OCI-LY1 (cell line): ENCODE measurements around the gene ASPRV1.

ENCODE experiments used
- H2AFZ ChIP-seq: fragments of 200-600 bp; sonication (generic), shearing (Covaris generic); 2 replicates; pipeline ENCODE4 v1.6.0; 2014; ENCODE audit warnings: antibody characterized with exemption, mild to moderate bottlenecking, low read length
- H3F3A ChIP-seq: fragments of 200-600 bp; sonication (generic), shearing (Covaris generic); 2 replicates; pipeline ENCODE4 v1.6.0; 2014; ENCODE audit warnings: mild to moderate bottlenecking, antibody characterized with exemption, low read length, moderate library complexity; ENCODE audit not compliant: insufficient read depth
- H3K27ac ChIP-seq: fragments of 200-600 bp; sonication (generic); 2 replicates; pipeline ENCODE4 v1.5.1; 2014; ENCODE audit warnings: low read length, mixed run types, mild to moderate bottlenecking, low read depth; ENCODE audit not compliant: poor library complexity, severe bottlenecking
- H3K27me3 ChIP-seq: fragments of 200-600 bp; sonication (generic); 2 replicates; pipeline ENCODE4 v1.6.0; 2014; ENCODE audit warnings: antibody characterized with exemption, mild to moderate bottlenecking, low read length, moderate library complexity; ENCODE audit not compliant: insufficient read depth
- H3K36me3 ChIP-seq: fragments of 200-600 bp; sonication (generic); 2 replicates; pipeline ENCODE4 v1.6.1; 2014; ENCODE audit warnings: mild to moderate bottlenecking, antibody characterized with exemption, low read length, moderate library complexity, mixed read lengths; ENCODE audit not compliant: insufficient read depth
- H3K4me1 ChIP-seq: fragments of 200-600 bp; sonication (generic); 2 replicates; pipeline ENCODE4 v1.5.1; 2014; ENCODE audit warnings: mild to moderate bottlenecking, low read length, moderate library complexity; ENCODE audit not compliant: insufficient read depth, severe bottlenecking
- H3K4me2 ChIP-seq: fragments of 200-600 bp; sonication (generic), shearing (Covaris generic); 2 replicates; pipeline ENCODE4 v1.6.1; 2014; ENCODE audit warnings: low read length
- H3K4me3 ChIP-seq: fragments of 200-600 bp; sonication (generic); 2 replicates; pipeline ENCODE4 v1.5.1; 2014; ENCODE audit warnings: low read length, low read depth, mild to moderate bottlenecking, mixed read lengths; ENCODE audit not compliant: poor library complexity, severe bottlenecking
- H3K79me2 ChIP-seq: fragments of 200-600 bp; shearing (Covaris generic); 2 replicates; pipeline ENCODE4 v1.6.1; 2016; ENCODE audit warnings: mixed run types, low read length, mixed read lengths; ENCODE audit not compliant: insufficient read depth
- H3K9ac ChIP-seq: fragments of 200-600 bp; sonication (generic), shearing (Covaris generic); 2 replicates; pipeline ENCODE4 v1.6.1; 2014; ENCODE audit warnings: mild to moderate bottlenecking, low read length, mixed read lengths
- H3K9me2 ChIP-seq: fragments of 200-600 bp; sonication (generic), shearing (Covaris generic); 2 replicates; pipeline ENCODE4 v1.6.1; 2014; ENCODE audit warnings: low read depth, mild to moderate bottlenecking, low read length, mixed read lengths
- H3K9me3 ChIP-seq: fragments of 200-600 bp; shearing (Covaris generic); 2 replicates; pipeline ENCODE4 v1.6.1; 2014; ENCODE audit warnings: low read length, mixed read lengths
- H4K20me1 ChIP-seq: fragments of 200-600 bp; sonication (generic), shearing (Covaris generic); 2 replicates; pipeline ENCODE4 v1.6.0; 2016; ENCODE audit warnings: mild to moderate bottlenecking, low read length; ENCODE audit not compliant: insufficient read depth
- CTCF ChIP-seq: fragments of 200-600 bp; sonication (generic), shearing (Covaris generic); IDR thresholded peaks from 2 replicates; pipeline ENCODE4 v1.5.1; 2017; ENCODE audit warnings: mild to moderate bottlenecking, antibody characterized with exemption, low read length, moderate library complexity, mixed read lengths
- EZH2 ChIP-seq: fragments of 200-600 bp; sonication (generic), shearing (Covaris generic); IDR thresholded peaks from 2 replicates; pipeline ENCODE4 v1.8.0; 2017; ENCODE audit warnings: borderline replicate concordance, mixed run types, mild to moderate bottlenecking, antibody characterized with exemption, low read length, moderate library complexity, mixed read lengths

ASPRV1 gene

GRCh38 chr2:69983392-69983966 is 22.0 kb upstream of the ASPRV1 start:
- H3K9ac ChIP-seq = no peak overlapping the region
- H3K27ac ChIP-seq = no peak overlapping the region
- no peak overlapping the region for H3K4me3 ChIP-seq
- H3K9me2 ChIP-seq = no peaks in the 10 kb centered on the region
- no peaks in the 10 kb centered on the region for H4K20me1 ChIP-seq
- H3K27me3 ChIP-seq = no peaks in the 10 kb centered on the region
- H3K9me3 ChIP-seq = no peaks in the 10 kb centered on the region
- H3F3A ChIP-seq = no peaks in the 10 kb centered on the region
- no peaks in the 10 kb centered on the region for H3K79me2 ChIP-seq
- H3K4me1 ChIP-seq = no peaks in the 10 kb centered on the region
- H2AFZ ChIP-seq = no peak overlapping the region
- no peak overlapping the region for H3K4me2 ChIP-seq
- TF ChIP-seq CTCF (no peak), EZH2 (no peak)
- H3K36me3 ChIP-seq = no peaks in the 10 kb centered on the region

- H2AFZ ChIP-seq = no peak overlapping the region
- no peaks in the 10 kb centered on the region for H4K20me1 ChIP-seq
- no peaks in the 10 kb centered on the region for H3K27me3 ChIP-seq
- H3K4me3 ChIP-seq = no peak overlapping the region
- no peaks in the 10 kb centered on the region for H3F3A ChIP-seq
- no peak overlapping the region for H3K9ac ChIP-seq
- no peaks in the 10 kb centered on the region for H3K9me2 ChIP-seq
- no peaks in the 10 kb centered on the region for H3K79me2 ChIP-seq
- no peak overlapping the region for H3K27ac ChIP-seq
- TF ChIP-seq CTCF = no peak
- TF ChIP-seq EZH2 = no peak
- H3K36me3 ChIP-seq = no peaks in the 10 kb centered on the region
- no peak overlapping the region for H3K4me2 ChIP-seq
- no peaks in the 10 kb centered on the region for H3K9me3 ChIP-seq
- H3K4me1 ChIP-seq = peaks cover 12% of the 10 kb centered on the region
Observed at GRCh38 chr2:69979902-69980807, 18.7 kb upstream of the ASPRV1 start.

- no peak overlapping the region for H3K4me3 ChIP-seq
- no peak overlapping the region for H3K9ac ChIP-seq
- no peak overlapping the region for H3K27ac ChIP-seq
- no peaks in the 10 kb centered on the region for H3K27me3 ChIP-seq
- no peak overlapping the region for H3K4me2 ChIP-seq
- H2AFZ ChIP-seq = no peak overlapping the region
- H3K9me3 ChIP-seq = no peaks in the 10 kb centered on the region
- H3F3A ChIP-seq = no peaks in the 10 kb centered on the region
- H3K36me3 ChIP-seq = no peaks in the 10 kb centered on the region
- no peaks in the 10 kb centered on the region for H4K20me1 ChIP-seq
- H3K9me2 ChIP-seq = no peaks in the 10 kb centered on the region
- H3K79me2 ChIP-seq = no peaks in the 10 kb centered on the region
- peaks cover 13% of the 10 kb centered on the region for H3K4me1 ChIP-seq
- TF ChIP-seq EZH2 = no peak
- no peak for TF ChIP-seq CTCF
Observed at GRCh38 chr2:69977906-69978482, 16.6 kb upstream of the ASPRV1 start.
